PC-3 (cell line): ENCODE results near the gene CDC42EP3. TPM values are rescaled to one million over a fixed set of nuclear protein-coding genes. Genes with fewer than 3 reads are reported as not detected.

Experiments
- ATAC-seq: fragments of 200-7000 bp; cut with Tn5 transposase; 2 replicates; pipeline ENCODE4 v1.9.1; 2020; ENCODE audit warnings: mild to moderate bottlenecking, moderate library complexity
- BruUV-seq: library from RNA; stranded (reverse); fragments of 400-500 nt; replicated peaks from 2 replicates; lab custom pipeline; 2021; lab: Mats Ljungman, UMichigan
- CTCF ChIA-PET: fragments of 300-600 bp; sonication (Branson Sonifier 250); formaldehyde crosslinking; loops from one replicate; lab custom pipeline; 2022; ENCODE audit warnings: antibody characterized with exemption; lab: Charles Lee
- POLR2A ChIA-PET: fragments of 300-600 bp; sonication (Branson Sonifier 250); formaldehyde crosslinking; loops from one replicate; lab custom pipeline; 2022; ENCODE audit warnings: antibody characterized with exemption; ENCODE audit not compliant: unreplicated experiment; lab: Charles Lee
- DNase-seq: peaks from one replicate; pipeline ENCODE4 v3.0.0-alpha.2; 2015
- H2AFZ ChIP-seq: fragments of 300-600 bp; sonication (generic); 2 replicates; pipeline ENCODE4 v1.6.0; 2016; ENCODE audit warnings: antibody characterized with exemption, low read length
- H3F3A ChIP-seq: fragments of 300-600 bp; sonication (generic); one replicate; pipeline ENCODE4 v1.6.0; 2017; ENCODE audit warnings: antibody characterized with exemption, low read length, control low read depth, mild to moderate bottlenecking; ENCODE audit not compliant: unreplicated experiment
- H3K27ac ChIP-seq: fragments of 300-600 bp; sonication (generic); 2 replicates; pipeline ENCODE4 v1.5.1; 2016; ENCODE audit warnings: mild to moderate bottlenecking, low read length
- H3K27me3 ChIP-seq: fragments of 300-600 bp; sonication (generic); 2 replicates; pipeline ENCODE4 v1.6.1; 2016; ENCODE audit warnings: low read length, mixed read lengths
- H3K36me3 ChIP-seq: fragments of 300-600 bp; sonication (generic); 2 replicates; pipeline ENCODE4 v1.6.1; 2016; ENCODE audit warnings: low read depth, mixed run types, low read length, mixed read lengths
- H3K4me1 ChIP-seq: fragments of 300-600 bp; sonication (generic); 2 replicates; pipeline ENCODE4 v1.5.1; 2016; ENCODE audit warnings: low read length; ENCODE audit not compliant: insufficient read depth
- H3K4me2 ChIP-seq: fragments of 300-600 bp; sonication (generic); 2 replicates; pipeline ENCODE4 v1.6.0; 2016; ENCODE audit warnings: low read length
- H3K4me3 ChIP-seq: fragments of 300-600 bp; sonication (generic); 2 replicates; pipeline ENCODE4 v1.5.1; 2016; ENCODE audit warnings: mild to moderate bottlenecking, low read length, mixed read lengths
- H3K79me2 ChIP-seq: fragments of 300-600 bp; sonication (generic); 2 replicates; pipeline ENCODE4 v1.6.1; 2017; ENCODE audit warnings: low read length, mixed read lengths
- H3K9ac ChIP-seq: fragments of 300-600 bp; sonication (generic); 2 replicates; pipeline ENCODE4 v1.6.0; 2016; ENCODE audit warnings: mild to moderate bottlenecking, low read length
- H3K9me2 ChIP-seq: fragments of 300-600 bp; sonication (generic); replicated peaks from 2 replicates; pipeline ENCODE4 v1.6.1; 2016; ENCODE audit warnings: mixed run types, low read length, mixed read lengths
- H3K9me3 ChIP-seq: fragments of 300-600 bp; sonication (generic); 2 replicates; pipeline ENCODE4 v1.6.1; 2016; ENCODE audit warnings: low read length, mixed read lengths
- H4K20me1 ChIP-seq: fragments of 300-600 bp; sonication (generic); 2 replicates; pipeline ENCODE4 v1.6.1; 2016; ENCODE audit warnings: low read length, mixed read lengths
- CTCF ChIP-seq: fragments of 300-600 bp; sonication (generic); conservative IDR thresholded peaks from 2 replicates; pipeline ENCODE4 v1.5.1; 2017; ENCODE audit warnings: antibody characterized with exemption, low read depth, mild to moderate bottlenecking, low read length
- EZH2 ChIP-seq: fragments of 300-600 bp; sonication (generic); IDR thresholded peaks from one replicate; pipeline ENCODE4 v1.6.1; 2017; ENCODE audit warnings: antibody characterized with exemption, mild to moderate bottlenecking, low read length; ENCODE audit not compliant: unreplicated experiment
- EZH2phosphoT487 ChIP-seq: fragments of 300-600 bp; sonication (generic); IDR thresholded peaks from 2 replicates; pipeline ENCODE4 v1.6.1; 2018; ENCODE audit warnings: mild to moderate bottlenecking, antibody characterized with exemption, low read length, borderline replicate concordance
- intact Hi-C: fragments of 100-400 bp; cut with micrococcal nuclease; formaldehyde crosslinking; loops from 2 replicates; pipeline ENCODE4 v1.9.0; 2023
- total RNA-seq: library from RNA; depleted of rRNA; stranded (reverse); fragments of >200 nt; gene quantifications from 2 replicates; pipeline ENCODE4 v1.2.3, GENCODE V29; 2014

CDC42EP3 gene
- total RNA-seq, 1 experiment from 2014 or later: 28.4 TPM

GRCh38 chr2:37601569-37601968 is 69.9 kb downstream of the CDC42EP3 start:
- Histone ChIP-seq H3K27ac (no peak overlapping the region), H3K9me2 (no peaks in the 10 kb centered on the region), H3K27me3 (no peaks in the 10 kb centered on the region), H3F3A (no peaks in the 10 kb centered on the region), H2AFZ (no peak overlapping the region), H3K4me1 (peaks cover 11% of the 10 kb centered on the region), H3K9ac (no peak overlapping the region), H3K9me3 (no peaks in the 10 kb centered on the region), H3K36me3 (no peaks in the 10 kb centered on the region), H3K4me3 (no peak overlapping the region), H3K4me2 (no peak overlapping the region), H3K79me2 (no peaks in the 10 kb centered on the region), H4K20me1 (no peaks in the 10 kb centered on the region)
- DNase-seq: no peak
- BruUV-seq: no TSS peak
- TF ChIP-seq EZH2 (no peak), EZH2phosphoT487 (no peak), CTCF (no peak)
- ChIA-PET POLR2A (no interaction called here), CTCF (no interaction called here)
- peak; percentile 40; the same call in 1 of the 2 replicates for ATAC-seq
- intact Hi-C loops: no loop called here

GRCh38 chr2:37600735-37601134 is 70.7 kb downstream of the CDC42EP3 start:
- no TSS peak for BruUV-seq
- H4K20me1 ChIP-seq: no peaks in the 10 kb centered on the region
- no peaks in the 10 kb centered on the region for H3K9me3 ChIP-seq
- H3K4me2 ChIP-seq: no peak overlapping the region
- H2AFZ ChIP-seq: no peak overlapping the region
- CTCF ChIA-PET: interaction anchor here (0.6 kb wide), 1 partner anchor 276 kb away, joined by 3 read pairs; no protein-coding TSS in a partner anchor
- no peak overlapping the region for H3K27ac ChIP-seq
- H3K27me3 ChIP-seq: no peaks in the 10 kb centered on the region
- H3K4me1 ChIP-seq: peaks cover 11% of the 10 kb centered on the region
- no peaks in the 10 kb centered on the region for H3K36me3 ChIP-seq
- intact Hi-C loops: no loop called here
- DNase-seq: no peak
- no peaks in the 10 kb centered on the region for H3K79me2 ChIP-seq
- no peak for ATAC-seq
- H3K9ac ChIP-seq: no peak overlapping the region
- TF ChIP-seq EZH2 (no peak), CTCF (no peak), EZH2phosphoT487 (no peak)
- H3F3A ChIP-seq: no peaks in the 10 kb centered on the region
- no peak overlapping the region for H3K4me3 ChIP-seq
- H3K9me2 ChIP-seq: no peaks in the 10 kb centered on the region
- POLR2A ChIA-PET: no interaction called here

GRCh38 chr2:37599688-37600525 is 71.5 kb downstream of the CDC42EP3 start:
- no peak for ATAC-seq
- CTCF ChIA-PET: no interaction called here
- Histone ChIP-seq H3K4me2 (no peak overlapping the region), H3K9me3 (no peaks in the 10 kb centered on the region), H3K4me3 (no peak overlapping the region), H3K36me3 (no peaks in the 10 kb centered on the region), H3K79me2 (no peaks in the 10 kb centered on the region), H3K9me2 (no peaks in the 10 kb centered on the region), H4K20me1 (no peaks in the 10 kb centered on the region), H3K4me1 (peaks cover 6% of the 10 kb centered on the region), H3F3A (no peaks in the 10 kb centered on the region), H3K9ac (no peak overlapping the region), H2AFZ (no peak overlapping the region), H3K27me3 (no peaks in the 10 kb centered on the region), H3K27ac (no peak overlapping the region)
- POLR2A ChIA-PET: no interaction called here
- intact Hi-C loops: no loop called here
- DNase-seq: no peak
- no peak for TF ChIP-seq CTCF
- no peak for TF ChIP-seq EZH2phosphoT487
- no peak for TF ChIP-seq EZH2
- BruUV-seq: no TSS peak
